Muscle layer of duodenum (tissue), 2 donors: ENCODE data around the gene NBPF12.
"Not testable (repeated sequence)": the region's sequence is repeated elsewhere in the genome, so short reads cannot be mapped to it uniquely, and the experiment has no call there.

ENCODE experiments used
- H3K27ac ChIP-seq: one replicate; pipeline ENCODE4 v1.7.0; 2013; ENCODE audit warnings: mild to moderate bottlenecking, low read length
- H3K27me3 ChIP-seq: one replicate; pipeline ENCODE4 v1.7.0; 2013; ENCODE audit warnings: low read depth, mild to moderate bottlenecking, control low read depth, low read length
- H3K36me3 ChIP-seq, 2 donors: one replicate each; pipeline ENCODE4 v1.7.0; 2013; ENCODE audit warnings: low read length in 2 of 2, control low read depth in 1 of 2, mild to moderate bottlenecking in 1 of 2; ENCODE audit not compliant: insufficient read depth in 2 of 2, control insufficient read depth in 1 of 2
- H3K4me1 ChIP-seq, 2 donors: one replicate each; pipeline ENCODE4 v1.7.0; 2013; ENCODE audit warnings: low read length in 2 of 2, mild to moderate bottlenecking in 2 of 2, control low read depth in 1 of 2, moderate library complexity in 1 of 2; ENCODE audit not compliant: insufficient read depth in 2 of 2, control insufficient read depth in 1 of 2
- H3K4me3 ChIP-seq, 2 donors: one replicate each; pipeline ENCODE4 v1.7.0; 2013; ENCODE audit warnings: low read length in 2 of 2, low read depth in 1 of 2, mild to moderate bottlenecking in 1 of 2
- H3K9me3 ChIP-seq, 2 donors: one replicate each; pipeline ENCODE4 v1.7.0; 2013; ENCODE audit warnings: low read length in 2 of 2, control low read depth in 1 of 2, mild to moderate bottlenecking in 1 of 2; ENCODE audit not compliant: control insufficient read depth in 1 of 2
- donor health status: healthy.

The NBPF12 gene

GRCh38 chr1:146937462-146937861 lies 662 bp upstream of the NBPF12 start:
- not testable (repeated sequence) for H3K4me3 ChIP-seq, H3K36me3 ChIP-seq, H3K9me3 ChIP-seq, H3K27me3 ChIP-seq, H3K27ac ChIP-seq, H3K4me1 ChIP-seq

- peak overlapping the region; percentile 33 to 75 for H3K4me3 ChIP-seq
- H3K9me3 ChIP-seq, H3K27ac ChIP-seq, H3K27me3 ChIP-seq, H3K4me1 ChIP-seq, H3K36me3 ChIP-seq: not testable (repeated sequence)
Observed at GRCh38 chr1:146938927-146939786, 1.0 kb downstream of the NBPF12 start.

GRCh38 chr1:146940293-146940692 lies 2.2 kb downstream of the NBPF12 start:
- not testable (repeated sequence) for H3K36me3 ChIP-seq, H3K9me3 ChIP-seq, H3K27me3 ChIP-seq, H3K4me3 ChIP-seq, H3K27ac ChIP-seq, H3K4me1 ChIP-seq

GRCh38 chr1:146943342-146943886 lies 5.3 kb downstream of the NBPF12 start:
- not testable (repeated sequence) for H3K27me3 ChIP-seq, H3K4me1 ChIP-seq, H3K27ac ChIP-seq, H3K9me3 ChIP-seq, H3K4me3 ChIP-seq, H3K36me3 ChIP-seq

GRCh38 chr1:146948127-146948526 lies 10.0 kb downstream of the NBPF12 start:
- H3K27ac ChIP-seq, H3K4me1 ChIP-seq, H3K9me3 ChIP-seq, H3K27me3 ChIP-seq, H3K4me3 ChIP-seq, H3K36me3 ChIP-seq: not testable (repeated sequence)

GRCh38 chr1:146964340-146964739 lies 26.2 kb downstream of the NBPF12 start:
- not testable (repeated sequence) for H3K27ac ChIP-seq, H3K4me3 ChIP-seq, H3K36me3 ChIP-seq, H3K27me3 ChIP-seq, H3K4me1 ChIP-seq, H3K9me3 ChIP-seq

GRCh38 chr1:146966351-146966750 lies 28.2 kb downstream of the NBPF12 start:
- not testable (repeated sequence) for H3K9me3 ChIP-seq, H3K36me3 ChIP-seq, H3K4me1 ChIP-seq, H3K27me3 ChIP-seq, H3K27ac ChIP-seq, H3K4me3 ChIP-seq

GRCh38 chr1:146970656-146971055 lies 32.5 kb downstream of the NBPF12 start:
- H3K4me1 ChIP-seq, H3K27me3 ChIP-seq, H3K4me3 ChIP-seq, H3K27ac ChIP-seq, H3K36me3 ChIP-seq, H3K9me3 ChIP-seq: not testable (repeated sequence)

GRCh38 chr1:146972681-146973080 lies 34.6 kb downstream of the NBPF12 start:
- H3K27me3 ChIP-seq, H3K9me3 ChIP-seq, H3K4me3 ChIP-seq, H3K36me3 ChIP-seq, H3K4me1 ChIP-seq, H3K27ac ChIP-seq: not testable (repeated sequence)

- H3K27ac ChIP-seq, H3K36me3 ChIP-seq, H3K9me3 ChIP-seq, H3K4me1 ChIP-seq, H3K27me3 ChIP-seq, H3K4me3 ChIP-seq: not testable (repeated sequence)
Observed at GRCh38 chr1:146985855-146986254, 47.7 kb downstream of the NBPF12 start.

GRCh38 chr1:146986450-146986849 lies 48.3 kb downstream of the NBPF12 start:
- H3K4me1 ChIP-seq, H3K36me3 ChIP-seq, H3K9me3 ChIP-seq, H3K27ac ChIP-seq, H3K4me3 ChIP-seq, H3K27me3 ChIP-seq: not testable (repeated sequence)

GRCh38 chr1:146987502-146987901 lies 49.4 kb downstream of the NBPF12 start:
- not testable (repeated sequence) for H3K27me3 ChIP-seq, H3K4me1 ChIP-seq, H3K4me3 ChIP-seq, H3K9me3 ChIP-seq, H3K36me3 ChIP-seq, H3K27ac ChIP-seq
